Measurements from ENCODE around the gene VILL.
"Not testable (repeated sequence)": the region's sequence is repeated elsewhere in the genome, so short reads cannot be mapped to it uniquely, and the experiment has no call there.

Gene VILL

GRCh38 chr3:37986479-37987314 is 3.9 kb upstream of the VILL start:
- no peak for DNase-seq (ENCODE audit: low spot score)

GRCh38 chr3:37987315-37987697 is 3.3 kb upstream of the VILL start:
- no peak for DNase-seq (ENCODE audit: low spot score)

- no peak for DNase-seq (ENCODE audit: low spot score)
These were observed 2.8 kb upstream of the VILL start for GRCh38 chr3:37987751-37988179.

- DNase-seq (ENCODE audit: low spot score) = not testable (repeated sequence)
These were observed 2.2 kb upstream of the VILL start for GRCh38 chr3:37988376-37988775.

GRCh38 chr3:37988931-37989525 is 1.6 kb upstream of the VILL start:
- no peak for DNase-seq (ENCODE audit: low spot score)

- no peak for DNase-seq (ENCODE audit: low spot score)
These were observed 635 bp upstream of the VILL start for GRCh38 chr3:37989821-37990480.

- no peak for DNase-seq (ENCODE audit: low spot score)
These were observed 523 bp downstream of the VILL start for GRCh38 chr3:37991109-37991508.

- no peak for DNase-seq (ENCODE audit: low spot score)
These were observed 1.2 kb downstream of the VILL start for GRCh38 chr3:37991823-37992222.

GRCh38 chr3:37992271-37993066 is 1.9 kb downstream of the VILL start:
- no peak for DNase-seq (ENCODE audit: low spot score)

GRCh38 chr3:37993067-37993455 is 2.5 kb downstream of the VILL start:
- DNase-seq (ENCODE audit: low spot score) = no peak

- no peak for DNase-seq (ENCODE audit: low spot score)
These were observed 2.9 kb downstream of the VILL start for GRCh38 chr3:37993460-37993819.

GRCh38 chr3:37993820-37994638 is 3.4 kb downstream of the VILL start:
- peak; percentile 74 for DNase-seq (ENCODE audit: low spot score)

GRCh38 chr3:37994639-37994972 is 4.0 kb downstream of the VILL start:
- DNase-seq (ENCODE audit: low spot score) = no peak

- DNase-seq (ENCODE audit: low spot score) = no peak
These were observed 5.4 kb downstream of the VILL start for GRCh38 chr3:37995652-37996641.

GRCh38 chr3:37996785-37997301 is 6.3 kb downstream of the VILL start:
- DNase-seq (ENCODE audit: low spot score) = peak; percentile 80

- no peak for DNase-seq (ENCODE audit: low spot score)
These were observed 6.8 kb downstream of the VILL start for GRCh38 chr3:37997342-37997741.

- DNase-seq (ENCODE audit: low spot score) = no peak
These were observed 7.3 kb downstream of the VILL start for GRCh38 chr3:37997791-37998370.

GRCh38 chr3:37999836-38000235 is 9.2 kb downstream of the VILL start:
- DNase-seq (ENCODE audit: low spot score) = no peak

- DNase-seq (ENCODE audit: low spot score) = no peak
These were observed 9.8 kb downstream of the VILL start for GRCh38 chr3:38000242-38000916.
